Kidney (tissue), 14 donors: ENCODE measurements around the gene PLPP6. TPM values are rescaled to one million over a fixed set of nuclear protein-coding genes. Genes with fewer than 3 reads are reported as not detected.

ENCODE experiments used
- DNase-seq, 5 donors: peaks; one replicate each; pipeline ENCODE4 v3.0.0-alpha.2; 2013 to 2020
- FAIRE-seq: peaks from 2 replicates; lab custom pipeline; 2012; peaks lifted over from hg19 to GRCh38; lab: Jason Lieb, UNC
- H3K27ac ChIP-seq, 2 donors: one replicate each; pipeline ENCODE4 v1.7.0; 2013; ENCODE audit warnings: low read depth in 2 of 2, low read length in 2 of 2, inconsistent platforms in 1 of 2
- H3K27me3 ChIP-seq: one replicate; pipeline ENCODE4 v1.7.1; 2013; ENCODE audit warnings: low read length, inconsistent platforms; ENCODE audit not compliant: control insufficient read depth, insufficient read depth
- H3K36me3 ChIP-seq, 3 donors: one replicate each; pipeline versions ENCODE4 v1.7.0 to v1.7.1; 2013; ENCODE audit warnings: low read length in 3 of 3, control low read depth in 1 of 3, inconsistent platforms in 1 of 3; ENCODE audit not compliant: insufficient read depth in 3 of 3, control insufficient read depth in 2 of 3
- H3K4me1 ChIP-seq, 3 donors: one replicate each; pipeline versions ENCODE4 v1.7.0 to v1.7.1; 2013; ENCODE audit warnings: low read length in 3 of 3, inconsistent platforms in 1 of 3, low read depth in 1 of 3; ENCODE audit not compliant: control insufficient read depth in 2 of 3, insufficient read depth in 2 of 3
- H3K4me3 ChIP-seq, 3 donors: one replicate each; pipeline versions ENCODE4 v1.7.0 to v1.8.1; 2013; ENCODE audit warnings: low read length in 3 of 3, control low read depth in 1 of 3, inconsistent platforms in 1 of 3
- H3K9ac ChIP-seq, 3 donors: one replicate each; pipeline versions ENCODE4 v1.7.0 to v1.7.1; 2013; ENCODE audit warnings: low read length in 3 of 3, control low read depth in 1 of 3, inconsistent platforms in 1 of 3
- H3K9me3 ChIP-seq, 3 donors: one replicate each; pipeline versions ENCODE4 v1.7.0 to v1.7.1; 2013; ENCODE audit warnings: low read length in 3 of 3, control low read depth in 1 of 3, inconsistent platforms in 1 of 3; ENCODE audit not compliant: control insufficient read depth in 2 of 3, insufficient read depth in 1 of 3
- CTCF ChIP-seq: IDR thresholded peaks from 3 replicates; pipeline ENCODE4 v1.5.1; 2012; ENCODE audit warnings: mild to moderate bottlenecking, moderate library complexity, borderline replicate concordance; ENCODE audit not compliant: insufficient read depth; ENCODE audit errors: extremely low read depth
- intact Hi-C: fragments of 100-400 bp; cut with DNase I; formaldehyde crosslinking; loops from one replicate; pipeline ENCODE4 v1.11.1; 2022
- polyA plus RNA-seq: library from polyadenylated mRNA; stranded (reverse); fragments of 350-450 nt; fragmentation: Illumina TruSeq; extraction: RNeasy Lipid Tissue Mini Kit (QIAGEN cat#74804); gene quantifications from one replicate; pipeline ENCODE4 v1.2.3, GENCODE V29; 2014; ENCODE audit warnings: low read depth, low replicate concordance; ENCODE audit not compliant: insufficient read depth
- total RNA-seq: library from RNA; stranded (reverse); fragmentation: NEBNext Ultra II Directional; extraction: Animal tissue kit (Norgen Biotek cat#: 25700); gene quantifications from one replicate; pipeline ENCODE4 v1.2.1, GENCODE V29; 2021
- donor health status: control.
- donor health status: control.
- donor health status: control.
- donor health status: control.
- donor health status: control.
- donor health status: DM: yes; HTN: yes; CAD: no.
- donor health status: Normal renal cell carcinoma (clear cell type).

The PLPP6 gene
- total and polyA plus RNA-seq, 2 donors from 2014 or later = 6.7 to 9.0 TPM

GRCh38 chr9:4615778-4616177 is 46.3 kb upstream of the PLPP6 start:
- Histone ChIP-seq H3K36me3 (no peaks in the 10 kb centered on the region), H3K27ac (no peak overlapping the region), H3K27me3 (no peaks in the 10 kb centered on the region), H3K9ac (no peak overlapping the region), H3K9me3 (no peaks in the 10 kb centered on the region), H3K4me3 (no peak overlapping the region), H3K4me1 (no peaks in the 10 kb centered on the region)
- TF ChIP-seq CTCF = no peak
- no peak for FAIRE-seq
- intact Hi-C loops = no loop called here
- DNase-seq = no peak

GRCh38 chr9:4617752-4618151 is 44.3 kb upstream of the PLPP6 start:
- H3K27me3 ChIP-seq = no peaks in the 10 kb centered on the region
- H3K4me1 ChIP-seq = no peaks in the 10 kb centered on the region
- no peak for DNase-seq
- no peaks in the 10 kb centered on the region for H3K9me3 ChIP-seq
- intact Hi-C loops = no loop called here
- no peak overlapping the region for H3K27ac ChIP-seq
- no peak for TF ChIP-seq CTCF
- FAIRE-seq = no peak
- H3K36me3 ChIP-seq = no peaks in the 10 kb centered on the region
- no peak overlapping the region for H3K9ac ChIP-seq
- H3K4me3 ChIP-seq = no peak overlapping the region

- intact Hi-C loops = no loop called here
- no peak for FAIRE-seq
- no peaks in the 10 kb centered on the region for H3K4me1 ChIP-seq
- H3K4me3 ChIP-seq = no peak overlapping the region
- H3K36me3 ChIP-seq = no peaks in the 10 kb centered on the region
- no peak overlapping the region for H3K27ac ChIP-seq
- DNase-seq = no peak
- H3K9ac ChIP-seq = no peak overlapping the region
- no peaks in the 10 kb centered on the region for H3K9me3 ChIP-seq
- no peak for TF ChIP-seq CTCF
- H3K27me3 ChIP-seq = no peaks in the 10 kb centered on the region
These were observed 43.4 kb upstream of the PLPP6 start for GRCh38 chr9:4618700-4619099.
